ENCODE data around the gene KLF17.
"Not testable (repeated sequence)": the region's sequence is repeated elsewhere in the genome, so short reads cannot be mapped to it uniquely, and the experiment has no call there.

KLF17 gene

GRCh38 chr1:44110916-44111315 lies 7.7 kb upstream of the KLF17 start:
- DNase-seq (ENCODE audit: low spot score) = no peak

GRCh38 chr1:44111861-44112260 lies 6.8 kb upstream of the KLF17 start:
- DNase-seq (ENCODE audit: low spot score) = no peak

- no peak for DNase-seq (ENCODE audit: low spot score)
Observed at GRCh38 chr1:44112486-44112885, 6.1 kb upstream of the KLF17 start.

GRCh38 chr1:44113095-44113609 lies 5.5 kb upstream of the KLF17 start:
- no peak for DNase-seq (ENCODE audit: low spot score)

- no peak for DNase-seq (ENCODE audit: low spot score)
Observed at GRCh38 chr1:44114098-44114497, 4.5 kb upstream of the KLF17 start.

- not testable (repeated sequence) for DNase-seq (ENCODE audit: low spot score)
Observed at GRCh38 chr1:44117272-44117671, 1.3 kb upstream of the KLF17 start.

- no peak for DNase-seq (ENCODE audit: low spot score)
Observed at GRCh38 chr1:44119525-44119924, 904 bp downstream of the KLF17 start.

GRCh38 chr1:44120398-44120949 lies 1.9 kb downstream of the KLF17 start:
- no peak for DNase-seq (ENCODE audit: low spot score)

- no peak for DNase-seq (ENCODE audit: low spot score)
Observed at GRCh38 chr1:44129616-44130500, 11.2 kb downstream of the KLF17 start.

GRCh38 chr1:44131411-44131810 lies 12.8 kb downstream of the KLF17 start:
- no peak for DNase-seq (ENCODE audit: low spot score)

GRCh38 chr1:44134071-44134920 lies 15.7 kb downstream of the KLF17 start:
- DNase-seq (ENCODE audit: low spot score) = no peak

- no peak for DNase-seq (ENCODE audit: low spot score)
Observed at GRCh38 chr1:44135886-44136285, 17.3 kb downstream of the KLF17 start.

GRCh38 chr1:44138239-44138638 lies 19.6 kb downstream of the KLF17 start:
- DNase-seq (ENCODE audit: low spot score) = no peak

GRCh38 chr1:44139565-44139964 lies 20.9 kb downstream of the KLF17 start:
- DNase-seq (ENCODE audit: low spot score) = not testable (repeated sequence)

GRCh38 chr1:44141531-44141930 lies 22.9 kb downstream of the KLF17 start, which contains the start of gene KLF18:
Gene KLF18 (minus strand): TSS chr1:44141631. CDS start chr1:44141631, 0 bp downstream.
- DNase-seq (ENCODE audit: low spot score) = no peak

- no peak for DNase-seq (ENCODE audit: low spot score)
Observed at GRCh38 chr1:44144962-44145756, 26.5 kb downstream of the KLF17 start.

- DNase-seq (ENCODE audit: low spot score) = no peak
Observed at GRCh38 chr1:44146536-44147361, 28.1 kb downstream of the KLF17 start.

- no peak for DNase-seq (ENCODE audit: low spot score)
Observed at GRCh38 chr1:44147582-44147981, 29.0 kb downstream of the KLF17 start.

GRCh38 chr1:44151332-44151731 lies 32.7 kb downstream of the KLF17 start:
- DNase-seq (ENCODE audit: low spot score) = no peak

GRCh38 chr1:44151808-44152207 lies 33.2 kb downstream of the KLF17 start:
- DNase-seq (ENCODE audit: low spot score) = no peak

GRCh38 chr1:44152692-44153091 lies 34.1 kb downstream of the KLF17 start:
- no peak for DNase-seq (ENCODE audit: low spot score)

Data from SW480 (cell line).